AG09319 (cell line): ENCODE data around the gene BSN.

Experiments
- DNase-seq: peaks from one replicate; pipeline ENCODE4 v3.0.0-alpha.2; 2010; ENCODE audit warnings: low read depth; ENCODE audit errors: extremely low read depth
- CTCF ChIP-seq: IDR thresholded peaks from 2 replicates; pipeline ENCODE4 v1.5.1; 2011; ENCODE audit warnings: low read depth, mild to moderate bottlenecking, inconsistent platforms, low read length, moderate library complexity

Gene BSN

DNA sequence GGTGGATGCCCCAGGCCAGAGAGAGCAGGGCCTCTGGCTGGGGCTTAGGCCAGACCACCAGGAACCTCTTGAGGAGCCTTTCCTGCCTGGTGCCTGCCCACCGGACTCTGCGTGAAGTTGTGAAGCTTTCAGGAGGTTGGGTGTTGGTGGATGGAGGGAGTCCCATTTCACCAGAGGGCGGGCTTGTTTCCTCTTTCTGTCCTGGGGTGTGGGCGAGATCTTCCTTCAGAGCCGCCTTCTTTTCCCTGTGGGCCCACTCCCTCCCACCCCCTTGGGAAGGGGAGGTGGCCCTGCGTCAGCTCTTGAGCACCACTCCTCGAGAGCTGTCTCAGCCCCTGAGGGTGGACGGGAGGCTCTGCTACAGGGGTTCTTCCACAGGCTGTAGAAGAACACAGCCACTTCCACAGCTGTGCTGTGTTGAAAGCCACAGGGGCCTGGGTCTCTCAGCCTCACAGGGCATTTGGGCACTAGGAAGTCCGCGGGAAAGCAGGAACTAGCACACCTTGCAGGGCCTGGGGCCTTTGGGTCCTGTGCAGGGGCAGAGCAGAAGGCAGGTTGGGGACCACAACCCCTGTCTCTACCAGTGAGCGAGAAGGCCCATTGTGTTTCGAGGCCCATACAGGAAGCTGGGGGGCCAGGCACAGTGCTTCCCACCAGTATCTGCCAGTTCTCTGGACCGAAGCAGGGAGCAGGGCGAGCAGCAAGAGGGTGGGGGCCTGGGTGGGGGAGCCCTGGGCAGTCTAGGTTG is 163.1 kb downstream of the BSN start:
- TF ChIP-seq CTCF, result no peak
- no peak for DNase-seq

DNA sequence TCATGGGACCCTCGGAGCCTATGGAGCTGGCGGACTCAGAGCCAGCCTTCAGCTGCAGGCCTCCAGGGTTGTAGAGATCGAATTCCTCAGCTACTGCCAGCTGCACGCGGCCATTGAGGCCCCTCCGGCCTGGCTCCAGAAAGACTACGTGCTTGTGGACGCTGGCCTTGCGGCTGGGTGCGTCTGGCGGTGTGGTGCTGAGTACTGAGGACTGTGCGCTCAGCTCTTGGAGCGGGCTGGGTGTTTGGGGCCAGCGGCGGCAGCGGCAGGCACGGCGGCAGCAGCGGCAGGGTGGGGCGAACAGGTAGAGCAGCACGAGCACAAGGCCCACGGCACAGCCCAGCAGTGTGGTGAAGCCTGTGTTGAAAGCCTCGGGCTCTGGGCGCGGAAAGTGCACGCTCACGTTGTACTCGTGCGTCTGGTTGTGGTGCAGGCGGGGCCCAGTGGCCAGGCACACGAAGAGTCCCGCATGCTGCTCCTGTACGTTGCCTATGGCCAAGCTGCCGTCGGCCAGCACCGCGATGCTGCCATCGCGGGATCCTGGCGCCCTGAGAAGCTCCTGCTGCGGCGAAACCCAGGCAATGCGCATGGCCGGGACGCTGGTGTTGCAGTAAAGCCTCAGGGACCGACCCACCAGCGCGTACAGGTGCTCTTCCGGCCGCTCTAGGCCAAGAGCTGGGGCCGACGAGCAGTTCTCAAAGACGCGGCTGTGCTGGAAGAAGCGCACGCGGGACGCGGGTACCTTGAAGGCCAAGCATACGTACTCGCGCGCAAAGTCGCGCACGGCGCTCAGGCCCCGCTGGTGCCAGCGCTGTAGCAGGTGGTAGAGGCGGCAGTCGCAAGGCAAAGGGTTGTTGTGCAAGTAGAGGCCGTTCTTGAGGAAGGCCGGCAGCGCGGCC is 163.9 kb downstream of the BSN start:
- DNase-seq, result no peak
- no peak for TF ChIP-seq CTCF

DNA sequence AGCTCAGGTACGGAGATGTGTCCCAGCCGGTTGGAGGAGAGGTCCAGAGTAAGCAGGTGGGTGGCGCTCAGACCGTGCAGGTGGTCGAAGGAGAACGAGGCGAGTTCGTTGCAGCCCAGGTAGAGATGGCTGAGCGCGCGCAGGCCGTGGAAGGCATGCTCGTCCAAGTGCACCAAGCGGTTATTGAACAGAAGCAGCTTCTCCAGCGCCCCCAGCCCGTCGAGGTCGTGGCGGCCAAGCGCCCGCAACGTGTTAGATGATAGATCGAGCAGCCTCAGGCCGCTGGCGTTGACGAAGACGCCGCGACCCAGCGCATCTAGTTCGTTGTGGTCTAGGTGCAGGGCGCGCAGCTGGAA is 164.6 kb downstream of the BSN start:
- no peak for TF ChIP-seq CTCF
- no peak for DNase-seq

DNA sequence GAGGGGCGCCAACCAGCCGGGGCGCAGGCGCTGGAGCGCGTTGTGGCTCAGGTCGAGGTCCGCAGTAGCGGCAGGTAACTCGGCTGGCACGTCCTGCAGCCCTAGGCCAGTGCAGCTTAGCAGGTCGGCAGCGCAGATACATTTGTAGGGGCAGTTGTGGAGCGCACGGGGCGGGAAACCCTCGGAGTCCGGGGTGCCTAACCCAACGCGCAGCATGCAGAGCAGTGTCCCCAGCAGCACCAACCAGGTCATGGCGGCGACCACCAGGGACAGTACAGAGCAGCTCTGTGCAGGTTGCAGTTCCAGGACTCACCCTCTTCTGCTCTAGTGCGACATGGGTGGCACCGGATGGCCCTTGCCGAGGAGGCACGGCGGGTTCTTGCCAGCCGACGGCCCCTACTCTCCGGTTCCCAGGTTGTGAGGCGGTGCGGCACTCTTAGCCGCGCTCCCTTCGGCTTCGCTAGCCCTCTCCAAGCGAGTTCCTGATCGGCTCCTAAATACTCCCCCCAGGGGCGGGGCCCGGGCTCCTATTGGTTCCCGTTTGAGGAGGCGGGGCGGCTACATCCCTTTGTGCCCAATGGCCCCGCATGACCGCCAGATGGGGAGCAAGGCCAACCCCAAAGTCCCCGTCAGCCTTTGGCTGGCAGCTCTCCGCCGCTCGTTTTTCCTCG is 165.1 kb downstream of the BSN start, which contains the start of gene AMIGO3:
TSS of gene AMIGO3 (minus strand) at position 471 of the 671 bp plus-strand sequence. CDS start at position 252, 219 bp downstream.
- peak; percentile 47 for TF ChIP-seq CTCF
- peak; percentile 71 for DNase-seq
